Osteoblast (primary cell): ENCODE results near the gene WDR5. TPM values are rescaled to one million over a fixed set of nuclear protein-coding genes. Genes with fewer than 3 reads are reported as not detected.

Experiments used
- DNase-seq: peaks from one replicate; pipeline ENCODE4 v3.0.0; 2011; ENCODE audit warnings: low spot score, mixed read lengths; ENCODE audit not compliant: insufficient read length; ENCODE audit errors: missing footprints
- H2AFZ ChIP-seq: 2 replicates; pipeline ENCODE4 v1.6.0; 2011; ENCODE audit warnings: mild to moderate bottlenecking, low read length
- H3K27ac ChIP-seq: 2 replicates; pipeline ENCODE4 v1.5.1; 2011; ENCODE audit warnings: mild to moderate bottlenecking, low read depth, low read length, moderate library complexity
- H3K27me3 ChIP-seq: 2 replicates; pipeline ENCODE4 v1.6.0; 2012; ENCODE audit warnings: mild to moderate bottlenecking, control low read depth, inconsistent platforms, low read length, moderate library complexity; ENCODE audit not compliant: insufficient read depth
- H3K36me3 ChIP-seq: 2 replicates; pipeline ENCODE4 v1.5.1; 2011; ENCODE audit warnings: mild to moderate bottlenecking, low read length, control low read depth, moderate library complexity; ENCODE audit not compliant: insufficient read depth
- H3K4me1 ChIP-seq: 2 replicates; pipeline ENCODE4 v1.5.1; 2011; ENCODE audit warnings: mild to moderate bottlenecking, low read length, control low read depth, moderate library complexity; ENCODE audit not compliant: insufficient read depth
- H3K4me2 ChIP-seq: 2 replicates; pipeline ENCODE4 v1.6.0; 2011; ENCODE audit warnings: mild to moderate bottlenecking, low read length; ENCODE audit not compliant: insufficient read depth
- H3K4me3 ChIP-seq: fragments of 200-600 bp; sonication (generic); 3 replicates; pipeline ENCODE4 v1.5.1; 2012; ENCODE audit warnings: mild to moderate bottlenecking, low read length, inconsistent platforms; ENCODE audit not compliant: insufficient read depth
- H3K79me2 ChIP-seq: 2 replicates; pipeline ENCODE4 v1.6.0; 2012; ENCODE audit warnings: mild to moderate bottlenecking, low read length, control low read depth, inconsistent platforms; ENCODE audit not compliant: insufficient read depth
- H3K9me3 ChIP-seq: 2 replicates; pipeline ENCODE4 v1.5.1; 2011; ENCODE audit warnings: low read depth, low read length, control low read depth
- H4K20me1 ChIP-seq: 2 replicates; pipeline ENCODE4 v1.6.0; 2012; ENCODE audit warnings: mild to moderate bottlenecking, low read length, control low read depth; ENCODE audit not compliant: insufficient read depth
- CTCF ChIP-seq: IDR thresholded peaks from 2 replicates; pipeline ENCODE4 v1.5.1; 2011; ENCODE audit warnings: mild to moderate bottlenecking, low read depth, low read length, moderate library complexity; ENCODE audit errors: extremely low read depth
- total RNA-seq: library from RNA; depleted of rRNA; stranded (reverse); fragments of >200 nt; gene quantifications from 2 replicates; pipeline ENCODE4 v1.2.3, GENCODE V29; 2012

WDR5 gene
- total RNA-seq, 1 donor, result 17.4 TPM

- DNase-seq, result no peak
- Histone ChIP-seq H2AFZ (no peak overlapping the region), H3K36me3 (peaks cover 64% of the 10 kb centered on the region), H3K27me3 (no peaks in the 10 kb centered on the region), H3K79me2 (no peaks in the 10 kb centered on the region), H3K27ac (no peak overlapping the region), H3K4me3 (no peak overlapping the region), H3K4me1 (no peaks in the 10 kb centered on the region), H4K20me1 (peaks cover 6% of the 10 kb centered on the region), H3K9me3 (no peaks in the 10 kb centered on the region), H3K4me2 (no peak overlapping the region)
- no peak for TF ChIP-seq CTCF
Measured at GRCh38 chr9:134155812-134156377, 20.0 kb downstream of the WDR5 start.

GRCh38 chr9:134156564-134157377 lies 20.9 kb downstream of the WDR5 start:
- H3K36me3 ChIP-seq, result peaks cover 61% of the 10 kb centered on the region

GRCh38 chr9:134157378-134157885 lies 21.6 kb downstream of the WDR5 start:
- H3K27ac ChIP-seq, result no peak overlapping the region
- H3K27me3 ChIP-seq, result no peaks in the 10 kb centered on the region
- TF ChIP-seq CTCF, result no peak
- no peaks in the 10 kb centered on the region for H3K79me2 ChIP-seq
- peaks cover 6% of the 10 kb centered on the region for H4K20me1 ChIP-seq
- no peak overlapping the region for H3K4me2 ChIP-seq
- H2AFZ ChIP-seq, result no peak overlapping the region
- H3K9me3 ChIP-seq, result no peaks in the 10 kb centered on the region
- no peaks in the 10 kb centered on the region for H3K4me1 ChIP-seq
- no peak for DNase-seq
- H3K4me3 ChIP-seq, result no peak overlapping the region
- H3K36me3 ChIP-seq, result peaks cover 59% of the 10 kb centered on the region

More at GRCh38 chr9:134156564-134157377, 20.9 kb downstream of the WDR5 start:
- H2AFZ ChIP-seq, result no peak overlapping the region
- no peak overlapping the region for H3K4me3 ChIP-seq
- H3K4me1 ChIP-seq, result no peaks in the 10 kb centered on the region
- H3K79me2 ChIP-seq, result no peaks in the 10 kb centered on the region
- peaks cover 6% of the 10 kb centered on the region for H4K20me1 ChIP-seq
- no peak for TF ChIP-seq CTCF
- H3K27me3 ChIP-seq, result no peaks in the 10 kb centered on the region
- no peaks in the 10 kb centered on the region for H3K9me3 ChIP-seq
- H3K27ac ChIP-seq, result no peak overlapping the region
- H3K4me2 ChIP-seq, result no peak overlapping the region
- DNase-seq, result no peak

GRCh38 chr9:134158242-134158641 lies 22.4 kb downstream of the WDR5 start:
- H3K27ac ChIP-seq, result no peak overlapping the region
- no peak overlapping the region for H3K4me3 ChIP-seq
- peaks cover 52% of the 10 kb centered on the region for H3K36me3 ChIP-seq
- H3K4me1 ChIP-seq, result no peaks in the 10 kb centered on the region
- H3K79me2 ChIP-seq, result no peaks in the 10 kb centered on the region
- no peak for TF ChIP-seq CTCF
- no peak for DNase-seq
- H2AFZ ChIP-seq, result no peak overlapping the region
- H3K27me3 ChIP-seq, result no peaks in the 10 kb centered on the region
- no peak overlapping the region for H3K4me2 ChIP-seq
- H3K9me3 ChIP-seq, result no peaks in the 10 kb centered on the region
- H4K20me1 ChIP-seq, result peaks cover under 1% of the 10 kb centered on the region
